Neuronal stem cell (in vitro differentiated cells): ENCODE results near the gene RAD23B.

Source experiments
- DNase-seq: peaks from one replicate; pipeline ENCODE4 v3.0.0-alpha.2; 2013; ENCODE audit warnings: low spot score
- H2AFZ ChIP-seq: one replicate; pipeline ENCODE4 v1.6.1; 2013; ENCODE audit warnings: mild to moderate bottlenecking, low read length, inconsistent platforms
- H2AK5ac ChIP-seq: 2 replicates; pipeline ENCODE4 v1.6.1; 2013; ENCODE audit warnings: low read depth, mild to moderate bottlenecking, inconsistent platforms, low read length, moderate library complexity, mixed read lengths
- H2BK120ac ChIP-seq: 2 replicates; pipeline ENCODE4 v1.6.1; 2013; ENCODE audit warnings: low read depth, mild to moderate bottlenecking, inconsistent platforms, low read length, moderate library complexity, mixed read lengths
- H2BK12ac ChIP-seq: one replicate; pipeline ENCODE4 v1.6.1; 2013; ENCODE audit warnings: low read length, inconsistent platforms
- H2BK15ac ChIP-seq: 2 replicates; pipeline ENCODE4 v1.6.1; 2013; ENCODE audit warnings: mild to moderate bottlenecking, low read length, inconsistent platforms, mixed read lengths
- H2BK5ac ChIP-seq: one replicate; pipeline ENCODE4 v1.6.1; 2013; ENCODE audit warnings: inconsistent platforms, mild to moderate bottlenecking, low read length, moderate library complexity
- H3K14ac ChIP-seq: one replicate; pipeline ENCODE4 v1.6.1; 2013; ENCODE audit warnings: low read length, inconsistent platforms
- H3K18ac ChIP-seq: 2 replicates; pipeline ENCODE4 v1.6.1; 2013; ENCODE audit warnings: low read length, inconsistent platforms
- H3K23ac ChIP-seq: 2 replicates; pipeline ENCODE4 v1.6.1; 2013; ENCODE audit warnings: low read depth, mild to moderate bottlenecking, mixed read lengths, low read length, inconsistent platforms; ENCODE audit not compliant: poor library complexity
- H3K27ac ChIP-seq: replicated peaks from 3 replicates; pipeline ENCODE4 v1.5.1; 2013; ENCODE audit warnings: low read length, inconsistent platforms
- H3K27me3 ChIP-seq, 3 experiments: 2 replicates each; pipeline ENCODE4 v1.6.1; 2013; ENCODE audit warnings: low read length in 3 of 3, mild to moderate bottlenecking in 2 of 3, inconsistent platforms in 1 of 3, low read depth in 1 of 3, mixed read lengths in 1 of 3, moderate library complexity in 1 of 3; ENCODE audit not compliant: control insufficient read depth in 3 of 3, insufficient read depth in 3 of 3
- H3K36me3 ChIP-seq, 2 donors: replicated peaks in 1 of 2; 2 replicates each; pipeline ENCODE4 v1.6.1; 2013; ENCODE audit warnings: low read length in 2 of 2; ENCODE audit not compliant: control insufficient read depth in 2 of 2, insufficient read depth in 2 of 2
- H3K4ac ChIP-seq: 2 replicates; pipeline ENCODE4 v1.6.1; 2013; ENCODE audit warnings: inconsistent platforms, mild to moderate bottlenecking, low read length, moderate library complexity
- H3K4me1 ChIP-seq, 2 donors: 1 replicate in 1 of 2; 2 replicates in 1 of 2; pipeline ENCODE4 v1.6.1; 2013; ENCODE audit warnings: low read length in 2 of 2, low read depth in 1 of 2; ENCODE audit not compliant: control insufficient read depth in 2 of 2, insufficient read depth in 1 of 2
- H3K4me2 ChIP-seq: one replicate; pipeline ENCODE4 v1.6.1; 2013; ENCODE audit warnings: mild to moderate bottlenecking, low read length, inconsistent platforms; ENCODE audit not compliant: insufficient read depth, poor library complexity, severe bottlenecking
- H3K4me3 ChIP-seq, 2 donors: 2 replicates each; pipeline ENCODE4 v1.5.1; 2013; ENCODE audit warnings: low read length in 2 of 2, mild to moderate bottlenecking in 2 of 2, inconsistent platforms in 1 of 2, moderate library complexity in 1 of 2
- H3K79me1 ChIP-seq: one replicate; pipeline ENCODE4 v1.6.1; 2013; ENCODE audit warnings: low read depth, mild to moderate bottlenecking, inconsistent platforms, low read length, moderate library complexity
- H3K9ac ChIP-seq: one replicate; pipeline ENCODE4 v1.6.1; 2013; ENCODE audit warnings: mild to moderate bottlenecking, low read depth, low read length, inconsistent platforms; ENCODE audit not compliant: poor library complexity
- H3K9me3 ChIP-seq, 2 donors: replicated peaks in 1 of 2; 2 replicates each; pipeline versions ENCODE3 to v1.6.1; 2013; ENCODE audit warnings: low read length in 2 of 2, mild to moderate bottlenecking in 2 of 2, inconsistent platforms in 1 of 2, low read depth in 1 of 2, mixed read lengths in 1 of 2, moderate library complexity in 1 of 2; ENCODE audit not compliant: control insufficient read depth in 2 of 2, insufficient read depth in 1 of 2
- H4K8ac ChIP-seq: one replicate; pipeline ENCODE4 v1.6.1; 2013; ENCODE audit warnings: low read depth, mild to moderate bottlenecking, inconsistent platforms, low read length, moderate library complexity
- H4K91ac ChIP-seq: one replicate; pipeline ENCODE4 v1.6.1; 2013; ENCODE audit warnings: low read length, low read depth, mild to moderate bottlenecking, inconsistent platforms; ENCODE audit not compliant: poor library complexity
- WGBS, 2 donors: extraction: QIAGEN DNeasy Blood & Tissue Kit; methylation state at CpG; one replicate each; pipeline ENCODE4 v1.1.7; 2013; ENCODE audit warnings: missing lambda C conversion rate in 2 of 2, mixed read lengths in 1 of 2; ENCODE audit not compliant: insufficient read length in 2 of 2, insufficient replicate concordance in 1 of 2; ENCODE audit errors: extremely low coverage in 2 of 2; 5-methylcytosine and 5-hydroxymethylcytosine counted together

RAD23B gene

DNA sequence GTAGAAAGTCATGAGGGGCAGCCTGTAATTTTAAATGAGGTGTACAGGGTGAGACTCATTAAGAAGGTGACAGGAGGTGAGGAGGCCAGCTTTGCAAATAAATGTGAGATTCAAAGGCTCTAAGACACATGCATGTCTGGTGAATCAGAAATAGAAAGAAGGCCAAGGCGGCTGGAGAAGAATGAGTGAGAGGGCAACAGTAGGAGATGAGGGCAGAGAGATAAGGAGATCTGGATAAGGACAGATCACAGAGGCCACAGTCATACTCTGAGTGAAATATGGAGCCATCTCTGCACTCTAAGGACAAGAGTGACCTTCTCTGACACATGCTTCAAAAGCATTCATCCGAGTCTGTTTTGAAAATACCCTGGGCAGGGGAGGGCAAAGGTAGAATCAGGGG, 90.7 kb downstream of the RAD23B start:
- H3K4me2 ChIP-seq, result no peak overlapping the region
- WGBS, 2 donors, result no CpG with 5 or more reads among the region's 2 CpGs
- H2AK5ac ChIP-seq, result no peak overlapping the region
- no peak overlapping the region for H2AFZ ChIP-seq
- no peak overlapping the region for H2BK5ac ChIP-seq
- H3K23ac ChIP-seq, result no peak overlapping the region
- no peak overlapping the region for H3K4me3 ChIP-seq
- H2BK15ac ChIP-seq, result no peak overlapping the region
- H3K14ac ChIP-seq, result no peak overlapping the region
- H4K91ac ChIP-seq, result no peak overlapping the region
- no peak overlapping the region for H3K18ac ChIP-seq
- H3K4me1 ChIP-seq, result peaks cover 0 to under 1% of the 10 kb centered on the region in 2 donors
- no peak overlapping the region for H2BK12ac ChIP-seq
- no peaks in the 10 kb centered on the region for H3K27me3 ChIP-seq
- DNase-seq, result no peak
- no peak overlapping the region for H3K9ac ChIP-seq
- no peak overlapping the region for H3K27ac ChIP-seq
- H4K8ac ChIP-seq, result no peak overlapping the region
- H3K79me1 ChIP-seq, result no peaks in the 10 kb centered on the region
- H3K4ac ChIP-seq, result no peak overlapping the region
- no peaks in the 10 kb centered on the region for H3K36me3 ChIP-seq
- no peak overlapping the region for H2BK120ac ChIP-seq
- no peaks in the 10 kb centered on the region for H3K9me3 ChIP-seq

DNA sequence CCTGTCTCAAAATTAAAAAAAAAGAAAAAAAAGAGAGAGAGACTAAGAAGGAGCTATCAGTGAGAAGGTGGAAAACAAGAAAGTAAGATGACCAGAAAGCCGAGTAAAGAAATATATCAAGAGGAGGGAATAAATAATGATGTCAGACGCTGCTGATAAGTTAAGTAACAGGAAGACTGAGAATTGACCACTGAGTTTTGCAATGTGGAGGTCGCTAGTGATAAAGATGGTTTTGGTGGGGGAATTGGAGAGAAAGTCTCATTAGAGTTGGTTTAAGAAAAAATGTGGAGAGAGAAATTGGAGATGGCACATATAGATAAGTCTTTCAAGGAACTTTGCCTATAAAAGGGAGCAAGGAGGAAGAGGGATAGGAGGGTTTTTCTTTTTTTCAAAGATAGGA, 91.9 kb downstream of the RAD23B start:
- H3K79me1 ChIP-seq, result no peaks in the 10 kb centered on the region
- no peak overlapping the region for H3K4ac ChIP-seq
- H2AFZ ChIP-seq, result no peak overlapping the region
- no peak overlapping the region for H3K14ac ChIP-seq
- H2BK5ac ChIP-seq, result no peak overlapping the region
- no peak overlapping the region for H2BK120ac ChIP-seq
- DNase-seq, result no peak
- H3K9me3 ChIP-seq, result no peaks in the 10 kb centered on the region
- H3K4me1 ChIP-seq, result no peaks in the 10 kb centered on the region
- no peak overlapping the region for H3K9ac ChIP-seq
- no peak overlapping the region for H2BK12ac ChIP-seq
- H3K23ac ChIP-seq, result no peak overlapping the region
- H3K4me2 ChIP-seq, result no peak overlapping the region
- 100% methylated on average over 1 of the region's 3 CpGs; no CpG with 5 or more reads in 1 of the 2 donors for WGBS, 2 donors
- no peaks in the 10 kb centered on the region for H3K27me3 ChIP-seq
- no peak overlapping the region for H3K27ac ChIP-seq
- no peak overlapping the region for H4K91ac ChIP-seq
- H2BK15ac ChIP-seq, result no peak overlapping the region
- no peak overlapping the region for H2AK5ac ChIP-seq
- no peak overlapping the region for H4K8ac ChIP-seq
- no peak overlapping the region for H3K4me3 ChIP-seq
- H3K36me3 ChIP-seq, result no peaks in the 10 kb centered on the region
- H3K18ac ChIP-seq, result no peak overlapping the region

DNA sequence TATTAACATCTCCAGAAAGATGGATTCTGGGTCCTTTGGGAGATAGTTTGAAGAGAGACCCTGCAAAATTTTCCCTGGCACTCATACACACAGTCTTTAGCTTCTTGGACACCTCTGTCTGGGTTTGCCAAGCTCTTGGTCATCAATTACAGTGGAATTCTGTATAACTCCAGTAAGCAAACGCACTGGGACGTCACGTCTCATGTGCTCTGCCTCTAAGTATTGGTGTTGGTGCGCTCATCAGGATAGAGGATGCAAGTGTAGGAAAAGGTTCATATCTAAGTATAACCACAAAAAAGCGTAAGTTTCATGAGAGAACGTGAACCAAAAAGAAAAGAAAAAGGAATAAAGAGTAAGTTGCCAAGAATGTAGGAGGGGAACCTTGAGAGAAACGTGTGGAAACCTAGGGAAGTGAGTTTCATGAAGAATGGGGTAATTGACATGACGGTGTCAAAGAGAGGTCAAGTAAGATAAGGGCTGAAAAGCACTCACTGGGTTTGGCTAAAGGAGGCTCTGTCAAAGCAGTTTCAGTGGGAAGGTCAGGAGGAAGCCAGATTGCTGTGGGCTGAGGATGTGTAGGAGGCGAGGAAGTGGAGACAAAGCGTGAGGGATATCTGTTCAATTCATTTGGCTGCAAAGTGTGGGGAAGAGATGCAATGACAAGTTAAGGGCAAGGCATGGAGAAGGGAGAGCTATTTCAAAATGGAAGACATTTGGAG, 92.7 kb downstream of the RAD23B start:
- Histone ChIP-seq H3K79me1 (no peaks in the 10 kb centered on the region), H3K9ac (no peak overlapping the region), H3K18ac (no peak overlapping the region), H3K9me3 (no peaks in the 10 kb centered on the region), H2BK12ac (no peak overlapping the region), H2BK120ac (no peak overlapping the region), H2BK5ac (no peak overlapping the region), H3K4ac (no peak overlapping the region), H2AFZ (no peak overlapping the region), H3K4me1 (no peaks in the 10 kb centered on the region), H3K27me3 (no peaks in the 10 kb centered on the region), H3K36me3 (no peaks in the 10 kb centered on the region), H3K4me2 (no peak overlapping the region), H3K27ac (no peak overlapping the region), H4K91ac (no peak overlapping the region), H4K8ac (no peak overlapping the region), H3K14ac (no peak overlapping the region), H3K4me3 (no peak overlapping the region), H2BK15ac (no peak overlapping the region), H3K23ac (no peak overlapping the region), H2AK5ac (no peak overlapping the region)
- DNase-seq, result no peak
- WGBS, 2 donors, result no CpG with 5 or more reads among the region's 10 CpGs

DNA sequence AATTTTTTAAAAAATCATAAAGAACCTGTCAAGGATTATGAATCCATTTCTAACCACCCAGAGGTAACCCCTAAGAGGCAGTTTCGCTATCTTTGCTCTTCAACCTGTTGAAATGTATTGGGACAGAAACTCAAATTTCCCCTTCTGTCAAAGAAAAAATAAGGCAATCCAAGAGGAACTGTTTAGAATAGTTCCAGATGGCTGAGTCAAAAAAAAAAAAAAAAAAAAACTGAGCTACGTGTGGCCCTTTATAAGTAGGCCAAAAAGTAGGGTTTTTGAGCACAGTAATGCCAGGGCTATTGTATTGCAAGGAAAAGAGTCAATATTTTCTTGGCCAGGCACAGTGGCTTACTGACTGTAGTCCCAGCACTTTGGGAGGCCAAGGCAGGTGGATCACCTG, 94.9 kb downstream of the RAD23B start:
- H2AFZ ChIP-seq, result no peak overlapping the region
- no peak overlapping the region for H4K91ac ChIP-seq
- no peak overlapping the region for H4K8ac ChIP-seq
- H3K36me3 ChIP-seq, result no peaks in the 10 kb centered on the region
- no peaks in the 10 kb centered on the region for H3K9me3 ChIP-seq
- H3K18ac ChIP-seq, result no peak overlapping the region
- no peak overlapping the region for H3K4me3 ChIP-seq
- H2BK12ac ChIP-seq, result no peak overlapping the region
- no peak overlapping the region for H2BK5ac ChIP-seq
- no peaks in the 10 kb centered on the region for H3K27me3 ChIP-seq
- WGBS, 2 donors, result no CpG with 5 or more reads among the region's 2 CpGs
- no peak overlapping the region for H2BK120ac ChIP-seq
- no peaks in the 10 kb centered on the region for H3K79me1 ChIP-seq
- H3K4ac ChIP-seq, result no peak overlapping the region
- no peak overlapping the region for H3K27ac ChIP-seq
- no peak overlapping the region for H2AK5ac ChIP-seq
- H2BK15ac ChIP-seq, result no peak overlapping the region
- no peak overlapping the region for H3K4me2 ChIP-seq
- H3K14ac ChIP-seq, result no peak overlapping the region
- H3K4me1 ChIP-seq, result no peaks in the 10 kb centered on the region
- no peak for DNase-seq
- H3K9ac ChIP-seq, result no peak overlapping the region
- H3K23ac ChIP-seq, result no peak overlapping the region
